GM12801 (cell line): Measurements from ENCODE around the gene PDLIM4.

ENCODE experiments used
- TF ChIP-seq, protein P1 (sequence below): IDR thresholded peaks from one replicate; pipeline ENCODE4 v1.5.1; 2011; ENCODE audit warnings: control low read depth; ENCODE audit not compliant: insufficient read length; ENCODE audit errors: extremely low read depth

The PDLIM4 gene

DNA sequence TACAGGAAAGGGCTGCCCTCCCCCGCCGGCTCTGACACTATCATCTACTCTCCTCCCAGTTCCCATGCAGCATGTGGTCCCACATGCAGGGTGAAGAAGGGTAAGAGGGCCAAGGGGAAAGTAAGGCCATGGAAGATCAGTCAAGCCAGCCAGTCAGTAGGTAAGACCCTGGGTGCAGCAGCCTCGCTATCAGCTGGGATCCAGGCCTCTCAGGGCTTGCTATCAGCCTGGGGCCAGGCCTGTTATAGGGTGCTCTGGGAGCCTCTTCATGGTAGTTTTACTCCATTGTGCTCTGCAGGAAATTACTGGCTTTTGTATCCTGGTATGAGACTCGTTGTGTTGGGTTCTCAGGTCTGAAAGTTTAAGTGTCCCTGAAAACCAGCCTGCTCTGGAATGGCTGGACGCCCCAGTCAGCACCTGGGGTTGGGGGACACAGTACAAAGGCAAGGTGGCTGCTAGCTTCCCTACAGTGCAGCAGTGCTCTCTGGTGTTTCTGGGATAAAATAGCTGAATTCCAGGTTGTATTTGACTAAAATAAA lies 58.1 kb downstream of the PDLIM4 start:
- TF ChIP-seq, protein P1, sequence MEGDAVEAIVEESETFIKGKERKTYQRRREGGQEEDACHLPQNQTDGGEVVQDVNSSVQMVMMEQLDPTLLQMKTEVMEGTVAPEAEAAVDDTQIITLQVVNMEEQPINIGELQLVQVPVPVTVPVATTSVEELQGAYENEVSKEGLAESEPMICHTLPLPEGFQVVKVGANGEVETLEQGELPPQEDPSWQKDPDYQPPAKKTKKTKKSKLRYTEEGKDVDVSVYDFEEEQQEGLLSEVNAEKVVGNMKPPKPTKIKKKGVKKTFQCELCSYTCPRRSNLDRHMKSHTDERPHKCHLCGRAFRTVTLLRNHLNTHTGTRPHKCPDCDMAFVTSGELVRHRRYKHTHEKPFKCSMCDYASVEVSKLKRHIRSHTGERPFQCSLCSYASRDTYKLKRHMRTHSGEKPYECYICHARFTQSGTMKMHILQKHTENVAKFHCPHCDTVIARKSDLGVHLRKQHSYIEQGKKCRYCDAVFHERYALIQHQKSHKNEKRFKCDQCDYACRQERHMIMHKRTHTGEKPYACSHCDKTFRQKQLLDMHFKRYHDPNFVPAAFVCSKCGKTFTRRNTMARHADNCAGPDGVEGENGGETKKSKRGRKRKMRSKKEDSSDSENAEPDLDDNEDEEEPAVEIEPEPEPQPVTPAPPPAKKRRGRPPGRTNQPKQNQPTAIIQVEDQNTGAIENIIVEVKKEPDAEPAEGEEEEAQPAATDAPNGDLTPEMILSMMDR, result no peak

DNA sequence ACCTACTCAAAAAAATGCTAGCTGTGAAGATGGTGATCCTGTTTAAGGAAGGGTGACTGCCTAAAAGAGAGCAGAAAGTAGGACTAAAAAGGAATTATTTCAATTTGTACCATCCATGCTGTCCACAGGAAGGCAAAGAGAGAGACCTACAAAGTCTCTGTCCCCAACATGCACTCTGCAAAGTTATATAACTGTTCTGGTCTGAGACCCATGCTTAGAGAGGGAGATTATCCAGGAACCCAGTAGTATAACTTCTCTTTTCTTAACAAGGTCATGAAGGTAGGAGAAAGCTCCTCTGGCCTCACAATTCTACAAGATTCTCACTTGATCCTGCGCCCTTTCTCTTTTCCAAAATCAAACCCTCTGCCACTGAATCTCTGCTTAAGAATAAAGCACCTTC lies 62.5 kb downstream of the PDLIM4 start:
- TF ChIP-seq, protein P1, result no peak

DNA sequence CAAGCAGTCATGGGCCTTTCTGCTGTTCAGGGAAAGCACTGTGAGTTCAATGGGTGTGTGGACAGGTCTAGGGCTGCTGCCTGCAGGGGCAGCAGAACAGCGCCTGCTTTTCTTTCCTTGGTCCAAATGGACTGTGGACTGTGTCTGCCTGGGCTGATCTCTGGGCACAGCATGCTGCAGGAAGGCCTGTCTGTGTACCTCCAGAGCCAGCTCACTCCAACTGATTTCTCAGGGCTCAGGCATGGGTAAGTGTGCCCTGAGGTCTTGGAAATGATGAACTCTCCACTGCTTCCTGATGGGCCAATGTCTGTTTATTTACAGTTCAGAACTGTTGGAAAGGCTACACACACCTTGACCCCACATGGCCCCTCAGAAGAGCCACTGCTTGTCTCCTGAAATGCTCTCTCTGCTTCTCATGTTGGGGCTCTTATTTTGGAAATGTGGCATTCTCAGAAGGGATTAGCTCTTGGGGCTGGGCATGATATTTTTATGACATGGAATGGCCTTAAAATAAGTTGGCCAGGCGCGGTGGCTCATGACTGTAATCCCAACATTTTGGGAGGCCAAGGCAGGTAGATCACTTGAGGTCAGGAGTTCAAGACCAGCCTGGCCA lies 63.7 kb downstream of the PDLIM4 start:
- TF ChIP-seq, protein P1, result no peak

DNA sequence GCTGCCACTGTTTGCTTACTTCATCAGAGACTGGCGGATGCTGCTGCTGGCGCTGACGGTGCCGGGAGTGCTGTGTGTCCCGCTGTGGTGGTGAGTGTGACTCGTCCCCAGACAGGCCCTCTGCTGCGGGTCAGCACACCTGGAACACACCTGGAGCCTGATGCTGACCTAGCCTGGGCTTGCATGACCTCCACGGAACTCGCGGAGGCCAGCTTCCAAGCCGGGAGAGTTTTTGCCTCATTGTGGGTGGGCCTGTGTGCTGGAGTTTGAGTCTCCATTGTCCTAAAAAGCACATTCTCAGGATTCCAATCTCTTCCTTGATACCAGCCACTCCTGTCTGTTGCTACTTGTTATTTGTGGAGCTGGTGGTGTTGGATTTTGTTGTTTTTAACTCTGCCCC lies 64.8 kb downstream of the PDLIM4 start:
- TF ChIP-seq, protein P1, result no peak
